Vagina (tissue), 2 donors: ENCODE measurements around the gene TNNC2. TPM values are rescaled to one million over a fixed set of nuclear protein-coding genes. Genes with fewer than 3 reads are reported as not detected.

Source experiments
- DNase-seq, 2 donors: peaks; one replicate each; pipeline ENCODE4 v3.0.0-alpha.2; 2017; ENCODE audit errors: extremely low spot score in 2 of 2
- H3K27ac ChIP-seq: fragments of 200-600 bp; sonication (generic); one replicate; pipeline ENCODE4 v1.5.1; 2019
- H3K27me3 ChIP-seq: fragments of 200-600 bp; sonication (generic); one replicate; pipeline ENCODE4 v1.5.1; 2019
- H3K36me3 ChIP-seq, 2 donors: fragments of 200-600 bp; sonication (generic); one replicate each; pipeline ENCODE4 v1.5.1; 2017 to 2019
- H3K4me1 ChIP-seq: fragments of 200-600 bp; sonication (generic); one replicate; pipeline ENCODE4 v1.5.1; 2019
- H3K4me3 ChIP-seq, 2 donors: fragments of 200-600 bp; sonication (generic); 1 replicate in 1 of 2; 2 replicates in 1 of 2; pipeline ENCODE4 v1.5.1; 2016 to 2019
- H3K9me3 ChIP-seq: fragments of 200-600 bp; sonication (generic); one replicate; pipeline ENCODE4 v1.5.1; 2019
- POLR2A ChIP-seq, 2 donors: fragments of 450-650 bp; IDR thresholded peaks; one replicate each; pipeline ENCODE4 v1.6.1; 2017; ENCODE audit warnings: antibody characterized with exemption in 2 of 2, mild to moderate bottlenecking in 2 of 2, moderate library complexity in 2 of 2
- POLR2AphosphoS5 ChIP-seq, 2 donors: sonication (generic); formaldehyde crosslinking; IDR thresholded peaks; one replicate each; pipeline ENCODE4 v1.9.0; 2017; ENCODE audit warnings: antibody characterized with exemption in 2 of 2, mild to moderate bottlenecking in 2 of 2, low read depth in 1 of 2; ENCODE audit not compliant: insufficient read depth in 1 of 2
- intact Hi-C: fragments of 100-400 bp; cut with DNase I; formaldehyde crosslinking; loops from one replicate; pipeline ENCODE4 v1.15.1; 2023
- total RNA-seq: library from RNA; depleted of rRNA; stranded (reverse); fragments of >200 nt; gene quantifications from one replicate; pipeline ENCODE4 v1.2.3, GENCODE V29; 2016
- TF ChIP-seq, protein P1 (sequence below), 3 experiments: fragments of 450-650 bp in 2 of 3; fragments of 200-600 bp in 1 of 3; sonication (generic) in 1 of 3; IDR thresholded peaks; one replicate each; pipeline ENCODE4 v1.5.1; 2017 to 2019; ENCODE audit warnings: antibody characterized with exemption in 3 of 3, mild to moderate bottlenecking in 2 of 3, moderate library complexity in 2 of 3

The TNNC2 gene
- total RNA-seq, 1 donor from 2014 or later = not detected

DNA sequence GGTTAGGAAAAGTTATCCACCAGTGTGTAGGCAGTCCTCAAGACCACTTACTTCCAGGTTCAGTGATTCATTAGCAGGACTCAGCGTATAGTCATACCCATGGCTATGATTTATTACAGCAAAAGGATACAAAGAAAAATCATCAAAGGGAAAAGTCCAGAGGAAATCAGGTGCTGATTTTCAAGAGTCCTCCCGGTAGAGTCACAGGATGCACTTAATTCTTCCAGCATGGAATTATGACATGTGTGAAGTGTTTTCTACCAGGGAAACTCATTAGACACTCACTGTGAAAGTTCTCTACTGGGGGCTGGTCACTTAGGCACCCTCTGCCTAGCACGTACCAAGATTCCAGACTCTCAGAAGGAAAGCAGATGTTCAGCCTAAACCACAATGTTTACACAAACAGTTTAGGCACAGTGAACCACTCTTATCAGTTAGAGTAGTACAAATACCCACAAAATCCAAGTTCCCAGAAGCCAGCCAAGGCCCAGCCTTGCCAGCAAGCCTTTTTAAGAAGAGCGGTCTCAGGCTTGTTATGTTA lies 45.7 kb downstream of the TNNC2 start:
- peaks cover 46% of the 10 kb centered on the region for H3K4me1 ChIP-seq
- TF ChIP-seq POLR2AphosphoS5 (IDR thresholded peaks at IDR 0.05; ENCODE audit: insufficient read depth in 1 of 2, low read depth in 1 of 2) = peak in 1 of 2 donors; percentile 33
- no peak for TF ChIP-seq POLR2A (IDR thresholded peaks at IDR 0.05)
- DNase-seq = no peak
- H3K27me3 ChIP-seq = no peaks in the 10 kb centered on the region
- H3K9me3 ChIP-seq = no peaks in the 10 kb centered on the region
- peak overlapping the region; percentile 88 for H3K27ac ChIP-seq
- intact Hi-C loops = no loop called here
- no peak overlapping the region for H3K4me3 ChIP-seq
- no peaks in the 10 kb centered on the region for H3K36me3 ChIP-seq

DNA sequence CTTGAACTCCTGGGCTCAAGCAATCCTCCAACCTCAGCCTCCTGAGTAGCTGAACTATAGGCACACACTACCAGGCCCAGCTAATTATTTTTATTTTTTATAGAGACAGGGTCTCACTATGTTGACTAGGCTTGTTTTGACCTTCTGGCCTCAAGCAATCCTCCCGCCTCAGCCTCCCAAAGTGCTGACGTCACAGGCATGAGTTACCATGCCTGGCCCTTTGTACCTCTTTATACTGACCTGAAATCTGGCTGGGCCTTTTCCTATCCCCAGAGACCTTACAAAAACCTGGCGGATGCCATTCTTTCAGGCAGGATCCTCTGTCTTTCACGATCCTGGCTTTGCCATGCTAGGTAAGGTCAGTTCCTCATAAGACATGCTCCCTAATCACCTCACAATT lies 47.0 kb downstream of the TNNC2 start:
- no peaks in the 10 kb centered on the region for H3K36me3 ChIP-seq
- peaks cover 53% of the 10 kb centered on the region for H3K4me1 ChIP-seq
- H3K4me3 ChIP-seq = no peak overlapping the region
- intact Hi-C loops = no loop called here
- H3K27me3 ChIP-seq = no peaks in the 10 kb centered on the region
- H3K27ac ChIP-seq = peak overlapping the region; percentile 88
- TF ChIP-seq POLR2AphosphoS5 (IDR thresholded peaks at IDR 0.05; ENCODE audit: insufficient read depth in 1 of 2, low read depth in 1 of 2) = no peak
- TF ChIP-seq, protein P1, sequence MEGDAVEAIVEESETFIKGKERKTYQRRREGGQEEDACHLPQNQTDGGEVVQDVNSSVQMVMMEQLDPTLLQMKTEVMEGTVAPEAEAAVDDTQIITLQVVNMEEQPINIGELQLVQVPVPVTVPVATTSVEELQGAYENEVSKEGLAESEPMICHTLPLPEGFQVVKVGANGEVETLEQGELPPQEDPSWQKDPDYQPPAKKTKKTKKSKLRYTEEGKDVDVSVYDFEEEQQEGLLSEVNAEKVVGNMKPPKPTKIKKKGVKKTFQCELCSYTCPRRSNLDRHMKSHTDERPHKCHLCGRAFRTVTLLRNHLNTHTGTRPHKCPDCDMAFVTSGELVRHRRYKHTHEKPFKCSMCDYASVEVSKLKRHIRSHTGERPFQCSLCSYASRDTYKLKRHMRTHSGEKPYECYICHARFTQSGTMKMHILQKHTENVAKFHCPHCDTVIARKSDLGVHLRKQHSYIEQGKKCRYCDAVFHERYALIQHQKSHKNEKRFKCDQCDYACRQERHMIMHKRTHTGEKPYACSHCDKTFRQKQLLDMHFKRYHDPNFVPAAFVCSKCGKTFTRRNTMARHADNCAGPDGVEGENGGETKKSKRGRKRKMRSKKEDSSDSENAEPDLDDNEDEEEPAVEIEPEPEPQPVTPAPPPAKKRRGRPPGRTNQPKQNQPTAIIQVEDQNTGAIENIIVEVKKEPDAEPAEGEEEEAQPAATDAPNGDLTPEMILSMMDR (IDR thresholded peaks at IDR 0.05) = no peak
- no peak for TF ChIP-seq POLR2A (IDR thresholded peaks at IDR 0.05)
- no peaks in the 10 kb centered on the region for H3K9me3 ChIP-seq
- DNase-seq = no peak

DNA sequence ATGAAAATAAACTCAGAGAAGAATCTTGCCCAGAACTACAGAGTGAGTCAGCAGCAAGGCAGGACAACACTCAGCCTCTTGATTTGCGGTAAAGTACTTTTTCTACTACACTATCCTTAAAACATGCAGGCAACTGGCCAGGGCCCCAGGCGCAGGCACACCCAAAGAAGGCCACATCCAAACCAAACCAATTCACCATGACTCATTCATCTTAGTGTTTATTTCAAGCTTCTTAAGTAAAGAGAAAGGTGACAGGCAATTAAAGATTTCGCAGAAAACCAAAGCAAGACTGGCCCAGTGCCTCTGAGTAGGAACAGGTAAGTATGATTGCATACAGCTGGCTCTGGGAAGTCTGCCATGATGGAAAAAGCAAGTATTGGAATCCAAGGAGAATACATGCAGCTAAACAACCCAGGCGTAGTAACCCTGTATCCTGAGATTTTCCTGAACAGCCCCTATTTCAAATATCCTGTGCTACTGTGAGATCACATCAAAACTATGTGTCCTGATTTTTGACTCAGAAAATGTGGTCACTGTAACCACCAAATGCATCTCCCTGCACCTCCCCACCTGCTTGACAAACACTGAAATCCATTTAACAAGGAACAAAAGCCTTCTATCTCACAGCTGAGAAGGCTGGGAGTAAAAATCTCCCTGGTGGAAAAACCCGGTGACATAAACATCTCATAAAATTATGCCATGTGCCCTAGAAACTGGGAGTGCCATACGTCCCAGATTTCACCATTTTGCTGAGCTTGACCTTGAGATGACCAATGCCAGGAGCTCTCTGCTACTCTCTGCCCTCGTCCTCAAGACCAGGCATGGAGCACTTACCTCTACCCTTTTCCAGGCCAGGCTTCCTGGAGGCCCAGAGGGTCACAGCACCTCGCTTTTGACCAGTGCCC lies 47.8 kb downstream of the TNNC2 start:
- Histone ChIP-seq H3K27me3 (no peaks in the 10 kb centered on the region), H3K27ac (peak overlapping the region; percentile 88), H3K4me1 (peaks cover 55% of the 10 kb centered on the region), H3K4me3 (no peak overlapping the region), H3K9me3 (no peaks in the 10 kb centered on the region), H3K36me3 (no peaks in the 10 kb centered on the region)
- DNase-seq = peak in 1 of 2 donors; percentile 98
- intact Hi-C loops = loop anchor here (10.0 kb wide), 1 partner anchor 414 kb away; the partner anchor contains the start of gene SYS1
- TF ChIP-seq, protein P1 (IDR thresholded peaks at IDR 0.05) = no peak
- peak; percentile 55 to 97 for TF ChIP-seq POLR2AphosphoS5 (IDR thresholded peaks at IDR 0.05; ENCODE audit: insufficient read depth in 1 of 2, low read depth in 1 of 2)

DNA sequence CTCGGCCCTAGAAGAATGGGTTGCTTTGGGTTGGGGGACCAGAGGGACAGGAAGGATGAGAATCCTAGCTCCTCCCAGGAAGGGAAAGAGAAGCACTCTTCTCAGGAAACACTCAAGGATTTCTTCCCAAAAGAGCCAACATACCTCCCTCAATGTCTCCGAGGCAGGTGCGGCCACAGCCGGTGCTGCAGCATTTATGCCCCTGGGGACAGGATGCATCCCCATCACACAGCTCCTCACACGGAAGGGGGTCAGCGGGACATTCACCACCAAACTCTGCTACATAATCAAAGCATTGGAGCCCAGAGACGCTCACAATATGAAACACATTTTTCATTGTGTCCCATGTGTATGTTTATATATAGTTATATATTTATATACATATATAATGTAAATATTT lies 50.2 kb downstream of the TNNC2 start:
- Histone ChIP-seq H3K4me3 (no peak overlapping the region), H3K9me3 (no peaks in the 10 kb centered on the region), H3K27me3 (no peaks in the 10 kb centered on the region), H3K36me3 (no peaks in the 10 kb centered on the region), H3K27ac (peak overlapping the region; percentile 88), H3K4me1 (peaks cover 49% of the 10 kb centered on the region)
- intact Hi-C loops = loop anchor here (10.0 kb wide), 1 partner anchor 412 kb away; the partner anchor contains the start of gene SYS1
- DNase-seq = no peak
- TF ChIP-seq POLR2A (IDR thresholded peaks at IDR 0.05) (no peak), POLR2AphosphoS5 (IDR thresholded peaks at IDR 0.05; ENCODE audit: insufficient read depth in 1 of 2, low read depth in 1 of 2) (no peak)
- TF ChIP-seq, protein P1 (IDR thresholded peaks at IDR 0.05) = no peak

DNA sequence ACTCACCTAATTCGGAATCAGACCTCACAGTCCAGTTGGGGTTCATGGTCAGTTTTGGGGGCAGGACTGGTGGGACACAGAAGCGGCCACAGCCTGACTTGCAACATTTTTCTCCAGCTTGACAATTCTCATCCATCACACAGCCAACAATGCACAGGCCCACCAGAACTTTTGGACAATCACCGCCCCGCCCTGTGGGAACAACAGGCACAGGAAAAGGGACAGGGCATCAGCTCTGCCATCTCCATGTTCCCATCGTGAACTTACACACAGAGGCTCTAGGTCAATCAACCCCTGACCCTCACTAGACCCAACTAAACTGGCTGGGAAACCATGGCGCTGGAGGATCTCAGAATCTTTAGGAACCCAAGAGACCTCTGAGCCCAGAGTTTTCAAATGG lies 51.7 kb downstream of the TNNC2 start:
- intact Hi-C loops = loop anchor here (10.0 kb wide), 1 partner anchor 411 kb away; the partner anchor contains the start of gene SYS1
- H3K36me3 ChIP-seq = no peaks in the 10 kb centered on the region
- no peak overlapping the region for H3K4me3 ChIP-seq
- H3K27me3 ChIP-seq = no peaks in the 10 kb centered on the region
- H3K4me1 ChIP-seq = peaks cover 44% of the 10 kb centered on the region
- DNase-seq = no peak
- H3K27ac ChIP-seq = no peak overlapping the region
- TF ChIP-seq, protein P1 (IDR thresholded peaks at IDR 0.05) = no peak
- TF ChIP-seq POLR2A (IDR thresholded peaks at IDR 0.05) = no peak
- no peaks in the 10 kb centered on the region for H3K9me3 ChIP-seq
